GM23338 (cell line): ENCODE data around the gene MAP2K5. TPM values are rescaled to one million over a fixed set of nuclear protein-coding genes. Genes with fewer than 3 reads are reported as not detected.

Source experiments
- ATAC-seq: fragments of 200-7000 bp; cut with Tn5 transposase; 3 replicates; pipeline ENCODE4 v1.9.1; 2020
- DNase-seq: peaks from one replicate; pipeline ENCODE4 v3.0.0-alpha.2; 2015; ENCODE audit warnings: low spot score
- H2AFZ ChIP-seq: fragments of 200-600 bp; sonication (generic); 2 replicates; pipeline ENCODE4 v1.8.0; 2016; ENCODE audit warnings: antibody characterized with exemption, mild to moderate bottlenecking, moderate library complexity
- H3F3A ChIP-seq: fragments of 200-600 bp; sonication (generic); replicated peaks from 2 replicates; pipeline ENCODE4 v1.8.0; 2017; ENCODE audit warnings: antibody characterized with exemption, mixed run types, low read depth
- H3K27ac ChIP-seq: fragments of 200-600 bp; sonication (generic); 2 replicates; pipeline ENCODE4 v1.6.1; 2016; ENCODE audit warnings: low read depth
- H3K27me3 ChIP-seq: fragments of 200-600 bp; sonication (generic); 2 replicates; pipeline ENCODE4 v1.8.0; 2016; ENCODE audit warnings: mild to moderate bottlenecking, mixed run types, moderate library complexity; ENCODE audit not compliant: insufficient read depth
- H3K36me3 ChIP-seq: fragments of 200-600 bp; sonication (generic); 2 replicates; pipeline ENCODE4 v1.8.0; 2016; ENCODE audit warnings: mild to moderate bottlenecking; ENCODE audit not compliant: insufficient read depth
- H3K4me1 ChIP-seq: fragments of 200-600 bp; sonication (generic); 2 replicates; pipeline ENCODE4 v1.8.0; 2016; ENCODE audit warnings: mild to moderate bottlenecking, moderate library complexity; ENCODE audit not compliant: insufficient read depth
- H3K4me2 ChIP-seq: fragments of 200-600 bp; sonication (generic); 2 replicates; pipeline ENCODE4 v1.7.1; 2017; ENCODE audit warnings: mixed run types
- H3K4me3 ChIP-seq: fragments of 200-600 bp; sonication (generic); 2 replicates; pipeline ENCODE4 v1.6.1; 2016; ENCODE audit warnings: mixed run types
- H3K79me2 ChIP-seq: fragments of 200-600 bp; sonication (generic); replicated peaks from 2 replicates; pipeline ENCODE4 v1.8.0; 2017; ENCODE audit warnings: mild to moderate bottlenecking; ENCODE audit not compliant: insufficient read depth
- H3K9me2 ChIP-seq: fragments of 200-600 bp; sonication (generic); 2 replicates; pipeline ENCODE4 v1.8.0; 2017; ENCODE audit not compliant: insufficient read depth
- H4K20me1 ChIP-seq: fragments of 200-600 bp; sonication (generic); replicated peaks from 2 replicates; pipeline ENCODE4 v1.8.0; 2017; ENCODE audit warnings: mild to moderate bottlenecking; ENCODE audit not compliant: insufficient read depth
- H3K27ac Mint-ChIP-seq: 2 replicates; pipeline ENCODE4 v1.8.0; 2020; ENCODE audit warnings: inconsistent platforms, mild to moderate bottlenecking, moderate library complexity, mixed read lengths
- H3K27me3 Mint-ChIP-seq: 3 replicates; pipeline ENCODE4 v1.8.0; 2022; ENCODE audit warnings: low read depth, mild to moderate bottlenecking, moderate library complexity, mixed read lengths, inconsistent platforms; ENCODE audit not compliant: insufficient read depth, poor library complexity
- H3K36me3 Mint-ChIP-seq: 3 replicates; pipeline ENCODE4 v1.8.0; 2021; ENCODE audit warnings: low read depth, mild to moderate bottlenecking, inconsistent platforms, moderate library complexity, mixed read lengths
- H3K4me1 Mint-ChIP-seq: 3 replicates; pipeline ENCODE4 v1.8.0; 2020; ENCODE audit warnings: mild to moderate bottlenecking, inconsistent platforms, mixed read lengths
- H3K4me3 Mint-ChIP-seq: 3 replicates; pipeline ENCODE4 v1.8.0; 2021; ENCODE audit warnings: moderate library complexity, mild to moderate bottlenecking, inconsistent platforms, mixed read lengths
- H3K9me3 Mint-ChIP-seq: 3 replicates; pipeline ENCODE4 v1.8.0; 2020; ENCODE audit warnings: moderate library complexity, mild to moderate bottlenecking, inconsistent platforms, mixed read lengths
- ETS1 ChIP-seq: IDR thresholded peaks from 2 replicates; pipeline ENCODE4 v1.6.1; 2016; ENCODE audit warnings: antibody characterized with exemption
- EZH2 ChIP-seq: fragments of 200-600 bp; sonication (generic); IDR thresholded peaks from one replicate; pipeline ENCODE4 v1.8.0; 2017; ENCODE audit warnings: antibody characterized with exemption, mild to moderate bottlenecking, low read depth; ENCODE audit not compliant: unreplicated experiment
- EZH2phosphoT487 ChIP-seq: fragments of 200-600 bp; sonication (generic); IDR thresholded peaks from one replicate; pipeline ENCODE4 v1.8.1; 2018; ENCODE audit warnings: antibody characterized with exemption; ENCODE audit not compliant: unreplicated experiment
- JUNB ChIP-seq: IDR thresholded peaks from one replicate; pipeline ENCODE4 v1.6.1; 2016; ENCODE audit warnings: antibody characterized with exemption; ENCODE audit not compliant: unreplicated experiment
- NANOG ChIP-seq: IDR thresholded peaks from 2 replicates; pipeline ENCODE4 v1.6.1; 2016; ENCODE audit warnings: antibody characterized with exemption, borderline replicate concordance
- POLR2AphosphoS5 ChIP-seq: IDR thresholded peaks from 2 replicates; pipeline ENCODE4 v1.6.1; 2016; ENCODE audit warnings: antibody characterized with exemption, low read depth
- REST ChIP-seq: IDR thresholded peaks from one replicate; pipeline ENCODE4 v1.6.1; 2018; ENCODE audit warnings: antibody characterized with exemption; ENCODE audit not compliant: unreplicated experiment
- STAT1 ChIP-seq: IDR thresholded peaks from one replicate; pipeline ENCODE4 v1.6.1; 2016; ENCODE audit warnings: antibody characterized with exemption; ENCODE audit not compliant: unreplicated experiment
- ZNF331 ChIP-seq: fragments of 250-450 bp; sonication (Bioruptor Pico); IDR thresholded peaks from 2 replicates; pipeline ENCODE4 v1.5.0; 2020; ENCODE audit warnings: low read depth, mild to moderate bottlenecking, moderate library complexity
- polyA plus RNA-seq: library from polyadenylated mRNA; unstranded; fragments of >200 nt; fragmentation: Nextera tagmentation; extraction: Ambion mirVana; gene quantifications from 2 replicates; pipeline ENCODE4 v1.2.1, GENCODE V29; 2016
- total RNA-seq: library from RNA; depleted of rRNA; stranded (reverse); fragments of >200 nt; shearing (Covaris generic); gene quantifications from 2 replicates; pipeline ENCODE4 v1.2.3, GENCODE V29; 2014

Gene MAP2K5
- total and polyA plus RNA-seq, 2 experiments from 2014 or later: 6.5 to 13.6 TPM

GRCh38 chr15:67717776-67718175 lies 175.3 kb downstream of the MAP2K5 start:
- H3K27ac ChIP-seq: no peak overlapping the region
- H3K36me3 ChIP-seq: no peaks in the 10 kb centered on the region
- DNase-seq: no peak
- H3K4me1 ChIP-seq: no peaks in the 10 kb centered on the region
- no peak overlapping the region for H2AFZ ChIP-seq
- Mint-ChIP-seq H3K4me1 (no peaks in the 10 kb centered on the region), H3K27ac (no peak overlapping the region), H3K4me3 (no peak overlapping the region), H3K9me3 (no peaks in the 10 kb centered on the region), H3K36me3 (no peaks in the 10 kb centered on the region), H3K27me3 (no peaks in the 10 kb centered on the region)
- H3F3A ChIP-seq: no peaks in the 10 kb centered on the region
- no peaks in the 10 kb centered on the region for H4K20me1 ChIP-seq
- no peak overlapping the region for H3K4me2 ChIP-seq
- ATAC-seq: no peak
- H3K27me3 ChIP-seq: no peaks in the 10 kb centered on the region
- no peaks in the 10 kb centered on the region for H3K9me2 ChIP-seq
- TF ChIP-seq JUNB (no peak), EZH2 (no peak), ETS1 (no peak), STAT1 (no peak), REST (no peak), ZNF331 (CRISPR knock-in tag) (no peak)
- no peaks in the 10 kb centered on the region for H3K79me2 ChIP-seq
- no peak overlapping the region for H3K4me3 ChIP-seq

GRCh38 chr15:67719330-67719959 lies 176.9 kb downstream of the MAP2K5 start:
- Mint-ChIP-seq H3K27me3 (no peaks in the 10 kb centered on the region), H3K4me3 (no peak overlapping the region), H3K27ac (no peak overlapping the region), H3K9me3 (no peaks in the 10 kb centered on the region), H3K4me1 (peaks cover 4% of the 10 kb centered on the region; the same call in 2 of the 3 replicates), H3K36me3 (no peaks in the 10 kb centered on the region)
- no peaks in the 10 kb centered on the region for H3K9me2 ChIP-seq
- no peak for ATAC-seq
- no peaks in the 10 kb centered on the region for H3F3A ChIP-seq
- no peak overlapping the region for H3K27ac ChIP-seq
- H3K36me3 ChIP-seq: no peaks in the 10 kb centered on the region
- no peak overlapping the region for H3K4me2 ChIP-seq
- H3K27me3 ChIP-seq: no peaks in the 10 kb centered on the region
- no peak for DNase-seq
- no peak overlapping the region for H2AFZ ChIP-seq
- TF ChIP-seq ZNF331 (CRISPR knock-in tag): no peak
- TF ChIP-seq NANOG: no peak
- no peak for TF ChIP-seq REST
- no peak for TF ChIP-seq POLR2AphosphoS5
- TF ChIP-seq EZH2phosphoT487: no peak
- H3K79me2 ChIP-seq: no peaks in the 10 kb centered on the region
- H3K4me1 ChIP-seq: no peaks in the 10 kb centered on the region
- no peak overlapping the region for H3K4me3 ChIP-seq
- no peaks in the 10 kb centered on the region for H4K20me1 ChIP-seq
